HepG2 (cell line): ENCODE results near the gene PPIL6. TPM values are rescaled to one million over a fixed set of nuclear protein-coding genes. Genes with fewer than 3 reads are reported as not detected.

Source experiments
- ATAC-seq: fragments of 200-7000 bp; cut with Tn5 transposase; 3 replicates; pipeline ENCODE4 v1.9.1; 2020; ENCODE audit warnings: mild to moderate bottlenecking, moderate library complexity
- BruUV-seq: library from RNA; stranded (reverse); fragments of 400-500 nt; replicated peaks from 2 replicates; lab custom pipeline; 2021; lab: Mats Ljungman, UMichigan
- CTCF ChIA-PET: fragments of 300-600 bp; formaldehyde crosslinking; extraction: SDS; loops from one replicate; lab custom pipeline; 2021; ENCODE audit warnings: low total read pairs, inconsistent platforms, low intra/inter-chr PET ratio; lab: Yijun Ruan, JAX
- POLR2A ChIA-PET: fragments of 350-600 bp; sonication (Branson Sonifier 250); formaldehyde crosslinking; loops from one replicate; lab custom pipeline; 2020; ENCODE audit warnings: antibody characterized with exemption, inconsistent platforms; lab: Yijun Ruan, JAX
- DNase-seq: peaks from one replicate; pipeline ENCODE4 v3.0.0-alpha.2; 2015; ENCODE audit warnings: low spot score
- FAIRE-seq: peaks from 3 replicates; lab custom pipeline; 2011; peaks lifted over from hg19 to GRCh38; lab: Jason Lieb, UNC
- H2AFZ ChIP-seq: one replicate; pipeline ENCODE4 v1.6.1; 2011; ENCODE audit warnings: low read length, inconsistent platforms
- H3K27ac ChIP-seq: fragments of 300-600 bp; 3 replicates; pipeline ENCODE4 v1.8.0; 2011; ENCODE audit warnings: mixed run types, mild to moderate bottlenecking, mixed read lengths, low read length, inconsistent platforms; ENCODE audit not compliant: insufficient read depth; ENCODE audit errors: extremely low read length
- H3K27me3 ChIP-seq, 2 experiments: fragments of 200-600 bp in 1 of 2; 2 replicates in 1 of 2; 3 replicates in 1 of 2; pipeline versions ENCODE4 v1.6.0 to v1.8.0; 2011; ENCODE audit warnings: low read length in 2 of 2, mild to moderate bottlenecking in 2 of 2, moderate library complexity in 2 of 2, inconsistent platforms in 1 of 2; ENCODE audit not compliant: insufficient read depth in 2 of 2, control insufficient read depth in 1 of 2
- H3K36me3 ChIP-seq, 2 experiments: fragments of 200-600 bp in 1 of 2; replicated peaks in 1 of 2; 2 replicates in 1 of 2; 3 replicates in 1 of 2; pipeline versions ENCODE4 v1.5.1 to v1.8.0; 2011; ENCODE audit warnings: low read length in 2 of 2, inconsistent platforms in 1 of 2; ENCODE audit not compliant: insufficient read depth in 2 of 2, control insufficient read depth in 1 of 2
- H3K4me1 ChIP-seq: 2 replicates; pipeline ENCODE4 v1.5.1; 2012; ENCODE audit warnings: low read length, inconsistent platforms; ENCODE audit not compliant: insufficient read depth
- H3K4me2 ChIP-seq: 2 replicates; pipeline ENCODE4 v1.6.0; 2011; ENCODE audit warnings: low read depth, low read length, inconsistent platforms
- H3K4me3 ChIP-seq, 3 experiments: fragments of 200-600 bp in 1 of 3; sonication (generic), shearing (Covaris generic) in 1 of 3; replicated peaks in 1 of 3; 2 replicates each; pipeline ENCODE4 v1.5.1; 2011 to 2016; ENCODE audit warnings: low read length in 3 of 3, inconsistent platforms in 2 of 3, low read depth in 2 of 3, mild to moderate bottlenecking in 2 of 3, control low read depth in 1 of 3, mixed read lengths in 1 of 3; ENCODE audit not compliant: insufficient read depth in 1 of 3
- H3K79me2 ChIP-seq: one replicate; pipeline ENCODE4 v1.6.1; 2011; ENCODE audit warnings: low read length, inconsistent platforms; ENCODE audit not compliant: insufficient read depth
- H3K9ac ChIP-seq: 2 replicates; pipeline ENCODE4 v1.6.0; 2011; ENCODE audit warnings: mild to moderate bottlenecking, low read depth, low read length, inconsistent platforms; ENCODE audit not compliant: insufficient read depth
- H3K9me3 ChIP-seq: 2 replicates; pipeline ENCODE4 v1.5.1; 2012; ENCODE audit warnings: mild to moderate bottlenecking, low read length
- H4K20me1 ChIP-seq: 2 replicates; pipeline ENCODE4 v1.6.0; 2011; ENCODE audit warnings: inconsistent platforms, mild to moderate bottlenecking, low read length, moderate library complexity; ENCODE audit not compliant: insufficient read depth
- DZIP1 ChIP-seq: sonication (generic); formaldehyde crosslinking; IDR thresholded peaks from 2 replicates; pipeline ENCODE4 v1.5.0; 2020; ENCODE audit warnings: mild to moderate bottlenecking, missing genetic modification reagents
- PHF5A ChIP-seq: IDR thresholded peaks from one replicate; pipeline ENCODE4 v1.6.1; 2018; ENCODE audit warnings: low read depth, missing genetic modification reagents; ENCODE audit not compliant: unreplicated experiment
- ZSCAN5A ChIP-seq: sonication (generic); formaldehyde crosslinking; IDR thresholded peaks from 2 replicates; pipeline ENCODE4 v1.8.0; 2022; ENCODE audit warnings: mild to moderate bottlenecking, missing genetic modification reagents, borderline replicate concordance
- WGBS: methylation state at CpG from one replicate; pipeline ENCODE4 v1.1.6; 2017; ENCODE audit warnings: low lambda C conversion rate; 5-methylcytosine and 5-hydroxymethylcytosine counted together
- in situ Hi-C: cut with HindIII; loops from 2 replicates; pipeline ENCODE4 v1.10.0; 2017; ENCODE audit warnings: low pct_unique_long_range_greater_than_20kb; ENCODE audit not compliant: extremely low pct_ligation_motif_present
- intact Hi-C: fragments of 100-400 bp; cut with micrococcal nuclease; formaldehyde crosslinking; loops from one replicate; pipeline ENCODE4 v1.10.0; 2022; ENCODE audit not compliant: unreplicated experiment
- polyA plus RNA-seq, 8 experiments: library from polyadenylated mRNA; depleted of rRNA in 3 of 8; stranded (reverse) in 7 of 8; unstranded in 1 of 8; fragments of >200 nt; fragmentation: Illumina TruSeq in 4 of 8; extraction: Trizol in 4 of 8; gene quantifications; 2 replicates each; pipeline versions ENCODE4 v1.2.1 to v1.2.3, GENCODE V29; 2011 to 2016; ENCODE audit warnings: low read depth in 4 of 8, missing spikeins in 1 of 8, mixed read lengths in 1 of 8; ENCODE audit not compliant: insufficient read depth in 1 of 8
- total RNA-seq, 5 experiments: library from RNA; depleted of rRNA; stranded (reverse); fragments of >200 nt; fragmentation: Illumina TruSeq; extraction: Trizol; gene quantifications; 2 replicates each; pipeline ENCODE4 v1.2.3, GENCODE V29; 2016; ENCODE audit warnings: low read depth in 1 of 5
- TF ChIP-seq, protein P1 (sequence below): IDR thresholded peaks from 2 replicates; pipeline ENCODE4 v1.6.1; 2016; ENCODE audit warnings: low read depth
- TF ChIP-seq, protein P2 (sequence below), 2 experiments: sonication (generic) in 1 of 2; formaldehyde crosslinking in 1 of 2; IDR thresholded peaks; 2 replicates each; pipeline versions ENCODE4 v1.4.0 to v1.6.1; 2018 to 2020; ENCODE audit warnings: missing genetic modification reagents in 2 of 2, borderline replicate concordance in 1 of 2, low read depth in 1 of 2, mild to moderate bottlenecking in 1 of 2, missing biosample characterization in 1 of 2

PPIL6 gene
- total and polyA plus RNA-seq, 2 of the 13 experiments (the other 11 are each of a cell fraction or from before 2014, with no cell fraction given): 0.22 to 0.46 TPM

DNA sequence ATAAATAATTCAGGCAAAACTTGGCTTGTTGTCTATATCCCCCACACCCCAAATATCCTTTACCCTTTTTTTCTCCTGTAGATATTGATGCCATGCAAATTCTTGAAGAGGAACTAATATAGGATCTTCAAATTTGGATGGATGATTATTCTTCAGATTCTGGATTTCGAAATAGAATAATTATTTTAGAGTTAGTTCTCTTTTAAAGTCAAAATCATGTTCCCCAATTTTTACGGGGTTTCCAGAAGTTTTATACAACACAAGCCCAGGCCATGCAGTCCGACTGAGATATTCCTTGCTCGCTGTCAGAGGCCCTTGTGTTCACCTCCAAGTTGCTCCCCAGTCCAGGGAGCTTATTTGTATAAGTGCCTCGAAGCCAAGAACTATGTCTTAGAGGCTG is 4.4 kb downstream of the PPIL6 start (continued):
- TF ChIP-seq ZSCAN5A (CRISPR knock-in tag) (no peak), PHF5A (no peak), DZIP1 (CRISPR knock-in tag) (no peak)

GRCh38 chr6:109434456-109434855 is 6.0 kb downstream of the PPIL6 start:
- no peaks in the 10 kb centered on the region for H4K20me1 ChIP-seq
- CTCF ChIA-PET: no interaction called here
- no peaks in the 10 kb centered on the region for H3K79me2 ChIP-seq
- WGBS: 3% methylated on average over 2 of the region's 2 CpGs
- no peaks in the 10 kb centered on the region for H3K9me3 ChIP-seq
- H3K4me2 ChIP-seq: no peak overlapping the region
- H3K27me3 ChIP-seq: no peaks in the 10 kb centered on the region
- H2AFZ ChIP-seq: no peak overlapping the region
- BruUV-seq: no TSS peak
- ATAC-seq: no peak
- no peak for DNase-seq
- intact Hi-C loops (no loop called here), in situ Hi-C loops (no loop called here)
- TF ChIP-seq, protein P1, sequence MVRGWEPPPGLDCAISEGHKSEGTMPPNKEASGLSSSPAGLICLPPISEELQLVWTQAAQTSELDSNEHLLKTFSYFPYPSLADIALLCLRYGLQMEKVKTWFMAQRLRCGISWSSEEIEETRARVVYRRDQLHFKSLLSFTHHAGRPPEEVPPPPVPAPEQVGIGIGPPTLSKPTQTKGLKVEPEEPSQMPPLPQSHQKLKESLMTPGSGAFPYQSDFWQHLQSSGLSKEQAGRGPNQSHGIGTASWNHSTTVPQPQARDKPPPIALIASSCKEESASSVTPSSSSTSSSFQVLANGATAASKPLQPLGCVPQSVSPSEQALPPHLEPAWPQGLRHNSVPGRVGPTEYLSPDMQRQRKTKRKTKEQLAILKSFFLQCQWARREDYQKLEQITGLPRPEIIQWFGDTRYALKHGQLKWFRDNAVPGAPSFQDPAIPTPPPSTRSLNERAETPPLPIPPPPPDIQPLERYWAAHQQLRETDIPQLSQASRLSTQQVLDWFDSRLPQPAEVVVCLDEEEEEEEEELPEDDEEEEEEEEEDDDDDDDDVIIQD (CRISPR knock-in tag): no peak
- TF ChIP-seq, protein P2, sequence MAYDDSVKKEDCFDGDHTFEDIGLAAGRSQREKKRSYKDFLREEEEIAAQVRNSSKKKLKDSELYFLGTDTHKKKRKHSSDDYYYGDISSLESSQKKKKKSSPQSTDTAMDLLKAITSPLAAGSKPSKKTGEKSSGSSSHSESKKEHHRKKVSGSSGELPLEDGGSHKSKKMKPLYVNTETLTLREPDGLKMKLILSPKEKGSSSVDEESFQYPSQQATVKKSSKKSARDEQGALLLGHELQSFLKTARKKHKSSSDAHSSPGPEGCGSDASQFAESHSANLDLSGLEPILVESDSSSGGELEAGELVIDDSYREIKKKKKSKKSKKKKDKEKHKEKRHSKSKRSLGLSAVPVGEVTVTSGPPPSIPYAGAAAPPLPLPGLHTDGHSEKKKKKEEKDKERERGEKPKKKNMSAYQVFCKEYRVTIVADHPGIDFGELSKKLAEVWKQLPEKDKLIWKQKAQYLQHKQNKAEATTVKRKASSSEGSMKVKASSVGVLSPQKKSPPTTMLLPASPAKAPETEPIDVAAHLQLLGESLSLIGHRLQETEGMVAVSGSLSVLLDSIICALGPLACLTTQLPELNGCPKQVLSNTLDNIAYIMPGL (CRISPR knock-in tag; IDR thresholded peaks at IDR 0.05; ENCODE audit: borderline replicate concordance in 1 of 2, low read depth in 1 of 2): no peak
- no peak overlapping the region for H3K27ac ChIP-seq
- FAIRE-seq: no peak
- H3K4me1 ChIP-seq: peaks cover 2% of the 10 kb centered on the region; the same call in 1 of the 2 replicates
- no peaks in the 10 kb centered on the region for H3K36me3 ChIP-seq
- H3K4me3 ChIP-seq: no peak overlapping the region
- H3K9ac ChIP-seq: no peak overlapping the region
- POLR2A ChIA-PET: no interaction called here
